Breast epithelium (tissue), 4 donors: ENCODE results near the gene TRAF3. TPM values are rescaled to one million over a fixed set of nuclear protein-coding genes. Genes with fewer than 3 reads are reported as not detected.
A peak's percentile ranks its signal among the peaks of the same experiment; 100 is the strongest.
"Not testable (repeated sequence)": the region's sequence is repeated elsewhere in the genome, so short reads cannot be mapped to it uniquely, and the experiment has no call there.

ENCODE experiments used
- DNase-seq, 2 donors: peaks; one replicate each; pipeline ENCODE4 v3.0.0-alpha.2; 2019; ENCODE audit warnings: low spot score in 2 of 2
- H3K27ac ChIP-seq, 2 donors: fragments of 200-600 bp; sonication (generic) in 1 of 2; one replicate each; pipeline ENCODE4 v1.5.1; 2016 to 2019; ENCODE audit warnings: mild to moderate bottlenecking in 1 of 2
- H3K27me3 ChIP-seq, 2 donors: fragments of 200-600 bp; sonication (generic) in 1 of 2; one replicate each; pipeline versions ENCODE4 v1.5.1 to v1.6.0; 2017 to 2019; ENCODE audit warnings: control low read depth in 1 of 2, mild to moderate bottlenecking in 1 of 2
- H3K36me3 ChIP-seq: fragments of 200-600 bp; one replicate; pipeline ENCODE4 v1.5.1; 2019
- H3K4me1 ChIP-seq, 2 donors: fragments of 200-600 bp; sonication (generic); one replicate each; pipeline ENCODE4 v1.5.1; 2016 to 2019; ENCODE audit warnings: control low read depth in 1 of 2
- H3K4me3 ChIP-seq, 3 donors: fragments of 200-600 bp; sonication (generic); 1 replicate in 2 of 3; 2 replicates in 1 of 3; pipeline ENCODE4 v1.5.1; 2016 to 2019; ENCODE audit warnings: mild to moderate bottlenecking in 3 of 3, moderate library complexity in 2 of 3
- H3K9me3 ChIP-seq, 2 donors: fragments of 200-600 bp; sonication (generic) in 1 of 2; one replicate each; pipeline ENCODE4 v1.5.1; 2016 to 2019; ENCODE audit warnings: control low read depth in 1 of 2
- CTCF ChIP-seq, 3 donors: fragments of 450-650 bp; IDR thresholded peaks; one replicate each; pipeline ENCODE4 v1.5.1; 2016 to 2017; ENCODE audit warnings: antibody characterized with exemption in 3 of 3, mild to moderate bottlenecking in 3 of 3, moderate library complexity in 3 of 3
- POLR2A ChIP-seq: fragments of 450-650 bp; IDR thresholded peaks from one replicate; pipeline ENCODE4 v1.6.1; 2016; ENCODE audit warnings: antibody characterized with exemption, mild to moderate bottlenecking, moderate library complexity
- POLR2AphosphoS5 ChIP-seq, 3 donors: sonication (generic); formaldehyde crosslinking; IDR thresholded peaks; one replicate each; pipeline ENCODE4 v1.6.1; 2017; ENCODE audit warnings: antibody characterized with exemption in 3 of 3
- intact Hi-C: fragments of 100-400 bp; cut with DNase I; formaldehyde crosslinking; loops from one replicate; pipeline ENCODE4 v1.15.1; 2023; ENCODE audit warnings: low total_unique reads
- total RNA-seq, 3 donors: library from RNA; depleted of rRNA; stranded (reverse); fragments of >200 nt; gene quantifications; one replicate each; pipeline ENCODE4 v1.1.0, GENCODE V29; 2016

TRAF3 gene
- total RNA-seq, 3 donors from 2014 or later: 13.1 to 15.7 (median 14.6) TPM

GRCh38 chr14:102889615-102890014 lies 112.4 kb downstream of the TRAF3 start:
- H3K27ac ChIP-seq: no peak overlapping the region
- TF ChIP-seq POLR2AphosphoS5 (IDR thresholded peaks at IDR 0.05): no peak
- no peak for TF ChIP-seq CTCF (IDR thresholded peaks at IDR 0.05)
- no peak for TF ChIP-seq POLR2A
- DNase-seq: no peak
- H3K27me3 ChIP-seq: no peaks in the 10 kb centered on the region
- intact Hi-C loops: no loop called here
- H3K9me3 ChIP-seq: no peaks in the 10 kb centered on the region
- H3K36me3 ChIP-seq: no peaks in the 10 kb centered on the region
- H3K4me3 ChIP-seq: no peak overlapping the region
- no peaks in the 10 kb centered on the region for H3K4me1 ChIP-seq

GRCh38 chr14:102891111-102891510 lies 113.9 kb downstream of the TRAF3 start:
- Histone ChIP-seq H3K4me1 (no peaks in the 10 kb centered on the region), H3K27me3 (no peaks in the 10 kb centered on the region), H3K36me3 (no peaks in the 10 kb centered on the region), H3K4me3 (no peak overlapping the region), H3K9me3 (no peaks in the 10 kb centered on the region), H3K27ac (no peak overlapping the region)
- TF ChIP-seq CTCF (IDR thresholded peaks at IDR 0.05) (no peak), POLR2A (no peak), POLR2AphosphoS5 (IDR thresholded peaks at IDR 0.05) (no peak)
- intact Hi-C loops: no loop called here
- no peak for DNase-seq

GRCh38 chr14:102891556-102891955 lies 114.3 kb downstream of the TRAF3 start:
- intact Hi-C loops: no loop called here
- no peak for TF ChIP-seq POLR2AphosphoS5 (IDR thresholded peaks at IDR 0.05)
- TF ChIP-seq POLR2A: no peak
- H3K4me3 ChIP-seq: no peak overlapping the region
- H3K27me3 ChIP-seq: no peaks in the 10 kb centered on the region
- DNase-seq: no peak
- H3K9me3 ChIP-seq: no peaks in the 10 kb centered on the region
- H3K4me1 ChIP-seq: no peaks in the 10 kb centered on the region
- no peaks in the 10 kb centered on the region for H3K36me3 ChIP-seq
- no peak overlapping the region for H3K27ac ChIP-seq

- no peak overlapping the region for H3K27ac ChIP-seq
- H3K27me3 ChIP-seq: no peaks in the 10 kb centered on the region
- no peaks in the 10 kb centered on the region for H3K4me1 ChIP-seq
- intact Hi-C loops: no loop called here
- TF ChIP-seq CTCF (IDR thresholded peaks at IDR 0.05): no peak
- no peak for TF ChIP-seq POLR2A
- TF ChIP-seq POLR2AphosphoS5 (IDR thresholded peaks at IDR 0.05): no peak
- no peak overlapping the region for H3K4me3 ChIP-seq
- no peaks in the 10 kb centered on the region for H3K36me3 ChIP-seq
- H3K9me3 ChIP-seq: no peaks in the 10 kb centered on the region
- no peak for DNase-seq
Observed at GRCh38 chr14:102892651-102893050, 115.4 kb downstream of the TRAF3 start.

- Histone ChIP-seq H3K36me3 (no peaks in the 10 kb centered on the region), H3K27me3 (no peaks in the 10 kb centered on the region), H3K27ac (no peak overlapping the region), H3K4me3 (no peak overlapping the region), H3K4me1 (no peaks in the 10 kb centered on the region), H3K9me3 (no peaks in the 10 kb centered on the region)
- TF ChIP-seq POLR2A (no peak), CTCF (IDR thresholded peaks at IDR 0.05) (no peak), POLR2AphosphoS5 (IDR thresholded peaks at IDR 0.05) (peak; percentile 42 to 61 (median 43))
- peak in 1 of 2 donors; percentile 41 for DNase-seq
- intact Hi-C loops: no loop called here
Observed at GRCh38 chr14:102893452-102893851, 116.2 kb downstream of the TRAF3 start.

GRCh38 chr14:102896735-102897134 lies 119.5 kb downstream of the TRAF3 start:
- DNase-seq, H3K36me3 ChIP-seq, H3K4me3 ChIP-seq, H3K9me3 ChIP-seq, H3K27me3 ChIP-seq, H3K4me1 ChIP-seq, intact Hi-C loops, H3K27ac ChIP-seq: not testable (repeated sequence)
